Measurements from ENCODE around the gene WDR82.
A peak's percentile ranks its signal among the peaks of the same experiment; 100 is the strongest.

Gene WDR82

DNA sequence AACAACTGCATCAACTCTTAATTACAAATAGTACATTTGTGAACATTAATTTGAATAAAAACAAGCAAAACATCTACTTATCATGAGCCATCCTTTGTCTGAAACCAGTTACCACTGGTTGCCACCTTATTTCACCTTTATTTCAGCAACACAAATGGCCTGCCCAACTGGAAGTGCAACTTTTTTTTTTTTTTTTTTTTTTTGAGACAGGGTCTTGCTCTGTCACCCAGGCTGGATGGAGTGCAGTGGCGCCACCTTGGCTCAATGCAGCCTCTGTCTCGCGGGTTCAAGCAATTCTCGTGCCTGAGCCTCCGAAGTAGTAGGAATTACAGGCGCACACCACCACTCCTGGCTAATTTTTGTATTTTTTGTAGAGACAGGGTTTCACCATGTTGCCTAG lies 13.1 kb downstream of the WDR82 start:
- peaks cover 82% of the 10 kb centered on the region for H4K20me1 ChIP-seq (ENCODE audit: insufficient read depth, low read length, poor library complexity, severe bottlenecking)

DNA sequence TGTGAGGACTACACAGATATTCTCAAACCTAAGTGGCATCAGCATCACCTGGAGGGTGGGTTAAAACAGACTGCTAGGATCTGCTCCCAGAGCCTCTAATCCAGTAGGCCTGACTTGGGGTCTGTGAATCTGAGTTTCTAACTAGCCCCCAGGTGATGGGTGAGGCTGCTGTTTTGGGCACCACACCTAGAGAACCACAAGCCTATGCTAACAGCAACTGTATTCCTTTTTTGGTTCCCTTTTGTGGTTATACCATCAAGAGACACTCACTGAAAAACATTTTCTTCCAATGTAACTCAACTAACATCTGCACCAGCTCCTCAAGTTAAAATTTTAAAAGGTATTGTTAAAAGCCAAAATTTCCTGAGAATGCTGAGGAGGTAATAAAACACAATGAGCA lies 16.0 kb downstream of the WDR82 start:
- H3K4me2 ChIP-seq (ENCODE audit: low read depth, low read length, poor library complexity, severe bottlenecking) = no peak overlapping the region
- no peak overlapping the region for H3K4me3 ChIP-seq (ENCODE audit: low read length, poor library complexity, severe bottlenecking)
- TF ChIP-seq, protein P1, sequence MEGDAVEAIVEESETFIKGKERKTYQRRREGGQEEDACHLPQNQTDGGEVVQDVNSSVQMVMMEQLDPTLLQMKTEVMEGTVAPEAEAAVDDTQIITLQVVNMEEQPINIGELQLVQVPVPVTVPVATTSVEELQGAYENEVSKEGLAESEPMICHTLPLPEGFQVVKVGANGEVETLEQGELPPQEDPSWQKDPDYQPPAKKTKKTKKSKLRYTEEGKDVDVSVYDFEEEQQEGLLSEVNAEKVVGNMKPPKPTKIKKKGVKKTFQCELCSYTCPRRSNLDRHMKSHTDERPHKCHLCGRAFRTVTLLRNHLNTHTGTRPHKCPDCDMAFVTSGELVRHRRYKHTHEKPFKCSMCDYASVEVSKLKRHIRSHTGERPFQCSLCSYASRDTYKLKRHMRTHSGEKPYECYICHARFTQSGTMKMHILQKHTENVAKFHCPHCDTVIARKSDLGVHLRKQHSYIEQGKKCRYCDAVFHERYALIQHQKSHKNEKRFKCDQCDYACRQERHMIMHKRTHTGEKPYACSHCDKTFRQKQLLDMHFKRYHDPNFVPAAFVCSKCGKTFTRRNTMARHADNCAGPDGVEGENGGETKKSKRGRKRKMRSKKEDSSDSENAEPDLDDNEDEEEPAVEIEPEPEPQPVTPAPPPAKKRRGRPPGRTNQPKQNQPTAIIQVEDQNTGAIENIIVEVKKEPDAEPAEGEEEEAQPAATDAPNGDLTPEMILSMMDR (conservative IDR thresholded peaks at IDR 0.05; ENCODE audit: low read length) = no peak
- TF ChIP-seq EZH2phosphoT487 (IDR thresholded peaks at IDR 0.05; ENCODE audit: borderline replicate concordance) = no peak
- H3K27me3 ChIP-seq (ENCODE audit: insufficient read depth, low read length, poor library complexity, severe bottlenecking) = no peaks in the 10 kb centered on the region
- no peak overlapping the region for H3K9ac ChIP-seq (ENCODE audit: low read depth, low read length, poor library complexity, severe bottlenecking)
- H3F3A ChIP-seq (ENCODE audit: low read depth) = 0 out of 2 replicates have a peak, but pooled peaks cover 4% of the 10 kb centered on the region
- H3K9me3 ChIP-seq (ENCODE audit: insufficient read depth, low read depth, low read length) = no peaks in the 10 kb centered on the region
- peaks cover 77% of the 10 kb centered on the region for H3K79me2 ChIP-seq (ENCODE audit: insufficient read depth, low read length)
- peaks cover 59% of the 10 kb centered on the region for H4K20me1 ChIP-seq (ENCODE audit: insufficient read depth, low read length, poor library complexity, severe bottlenecking)
- no peaks in the 10 kb centered on the region for H3K4me1 ChIP-seq (ENCODE audit: insufficient read depth, low read length, poor library complexity, severe bottlenecking)
- H2AFZ ChIP-seq (ENCODE audit: low read length) = no peak overlapping the region
- peaks cover 98% of the 10 kb centered on the region for H3K36me3 ChIP-seq (ENCODE audit: insufficient read depth, low read length)
- no peaks in the 10 kb centered on the region for H3K9me2 ChIP-seq (replicated peaks; ENCODE audit: low read depth, low read length)

More for the DNA sequence above, 13.1 kb downstream of the WDR82 start:
- no peak overlapping the region for H2AFZ ChIP-seq (ENCODE audit: low read length)
- H3K4me1 ChIP-seq (ENCODE audit: insufficient read depth, low read length, poor library complexity, severe bottlenecking) = peaks cover 2% of the 10 kb centered on the region
- TF ChIP-seq EZH2phosphoT487 (IDR thresholded peaks at IDR 0.05; ENCODE audit: borderline replicate concordance) = no peak
- TF ChIP-seq, protein P1 (conservative IDR thresholded peaks at IDR 0.05; ENCODE audit: low read length) = peak; percentile 38
- no peak overlapping the region for H3K4me2 ChIP-seq (ENCODE audit: low read depth, low read length, poor library complexity, severe bottlenecking)
- no peak overlapping the region for H3K9ac ChIP-seq (ENCODE audit: low read depth, low read length, poor library complexity, severe bottlenecking)
- no peaks in the 10 kb centered on the region for H3K27me3 ChIP-seq (ENCODE audit: insufficient read depth, low read length, poor library complexity, severe bottlenecking)
- no peak overlapping the region for H3K4me3 ChIP-seq (ENCODE audit: low read length, poor library complexity, severe bottlenecking)
- H3K9me3 ChIP-seq (ENCODE audit: insufficient read depth, low read depth, low read length) = no peaks in the 10 kb centered on the region
- 0 out of 2 replicates have a peak, but pooled peaks cover 4% of the 10 kb centered on the region for H3F3A ChIP-seq (ENCODE audit: low read depth)
- H3K36me3 ChIP-seq (ENCODE audit: insufficient read depth, low read length) = peaks cover 95% of the 10 kb centered on the region
- H3K79me2 ChIP-seq (ENCODE audit: insufficient read depth, low read length) = peaks cover 91% of the 10 kb centered on the region
- no peaks in the 10 kb centered on the region for H3K9me2 ChIP-seq (replicated peaks; ENCODE audit: low read depth, low read length)

DNA sequence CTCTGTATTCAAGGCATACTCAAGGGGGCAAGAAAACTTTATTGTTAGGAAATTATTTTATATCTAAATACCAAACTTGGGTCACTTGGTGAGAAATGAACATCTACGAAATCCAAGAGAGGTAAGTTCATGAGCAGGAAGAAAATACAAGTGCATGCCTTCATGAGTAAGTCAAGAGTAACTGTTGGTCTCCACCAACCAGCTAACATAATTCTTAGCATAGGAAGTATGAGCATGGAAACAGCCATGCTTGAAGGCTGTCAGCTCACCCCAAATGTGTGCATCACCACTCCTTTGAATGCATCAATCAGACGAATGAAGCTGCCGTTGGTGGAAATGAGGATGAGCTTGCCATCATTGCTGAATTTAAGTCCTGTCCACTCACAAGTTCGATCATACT lies 19.0 kb downstream of the WDR82 start:
- Histone ChIP-seq H3K9me3 (ENCODE audit: insufficient read depth, low read depth, low read length) (no peaks in the 10 kb centered on the region), H3K36me3 (ENCODE audit: insufficient read depth, low read length) (peaks cover 97% of the 10 kb centered on the region), H3F3A (ENCODE audit: low read depth) (no peaks in the 10 kb centered on the region), H3K4me3 (ENCODE audit: low read length, poor library complexity, severe bottlenecking) (no peak overlapping the region), H2AFZ (ENCODE audit: low read length) (no peak overlapping the region), H3K9me2 (replicated peaks; ENCODE audit: low read depth, low read length) (no peaks in the 10 kb centered on the region), H3K4me2 (ENCODE audit: low read depth, low read length, poor library complexity, severe bottlenecking) (no peak overlapping the region), H3K79me2 (ENCODE audit: insufficient read depth, low read length) (peaks cover 54% of the 10 kb centered on the region), H4K20me1 (ENCODE audit: insufficient read depth, low read length, poor library complexity, severe bottlenecking) (peaks cover 39% of the 10 kb centered on the region), H3K4me1 (ENCODE audit: insufficient read depth, low read length, poor library complexity, severe bottlenecking) (peaks cover under 1% of the 10 kb centered on the region), H3K9ac (ENCODE audit: low read depth, low read length, poor library complexity, severe bottlenecking) (no peak overlapping the region), H3K27me3 (ENCODE audit: insufficient read depth, low read length, poor library complexity, severe bottlenecking) (no peaks in the 10 kb centered on the region)
- TF ChIP-seq EZH2phosphoT487 (IDR thresholded peaks at IDR 0.05; ENCODE audit: borderline replicate concordance) = no peak
- TF ChIP-seq, protein P1 (conservative IDR thresholded peaks at IDR 0.05; ENCODE audit: low read length) = no peak
